Keratinocyte (primary cell): ENCODE results near the gene ANTKMT. TPM values are rescaled to one million over a fixed set of nuclear protein-coding genes. Genes with fewer than 3 reads are reported as not detected.

ENCODE experiments used
- DNase-seq: peaks from one replicate; pipeline ENCODE4 v3.0.0-alpha.2; 2011; ENCODE audit warnings: low read depth, missing footprints, low spot score
- FAIRE-seq: peaks from 2 replicates; lab custom pipeline; 2011; peaks lifted over from hg19 to GRCh38; lab: Jason Lieb, UNC
- H2AFZ ChIP-seq: 2 replicates; pipeline ENCODE4 v1.6.0; 2012; ENCODE audit warnings: low read length, control low read depth, inconsistent platforms; ENCODE audit not compliant: control insufficient read depth
- H3K27ac ChIP-seq: 2 replicates; pipeline ENCODE4 v1.5.1; 2011; ENCODE audit warnings: low read length; ENCODE audit not compliant: control insufficient read depth, insufficient read depth
- H3K27me3 ChIP-seq: 3 replicates; pipeline ENCODE4 v1.6.0; 2011; ENCODE audit warnings: low read length; ENCODE audit not compliant: control insufficient read depth, insufficient read depth; ENCODE audit errors: extremely low read depth
- H3K36me3 ChIP-seq, 2 experiments: 2 replicates in 1 of 2; 3 replicates in 1 of 2; pipeline ENCODE4 v1.5.1; 2011; ENCODE audit warnings: low read length in 2 of 2, mild to moderate bottlenecking in 1 of 2; ENCODE audit not compliant: control insufficient read depth in 2 of 2, insufficient read depth in 2 of 2; ENCODE audit errors: extremely low read depth in 1 of 2
- H3K4me1 ChIP-seq: 3 replicates; pipeline ENCODE4 v1.5.1; 2011; ENCODE audit warnings: low read length; ENCODE audit not compliant: control insufficient read depth, insufficient read depth; ENCODE audit errors: extremely low read depth
- H3K4me2 ChIP-seq: 3 replicates; pipeline ENCODE4 v1.6.0; 2011; ENCODE audit warnings: low read depth, low read length; ENCODE audit not compliant: control insufficient read depth, insufficient read depth; ENCODE audit errors: extremely low read depth
- H3K4me3 ChIP-seq, 3 experiments: fragments of 200-600 bp in 1 of 3; sonication (generic) in 1 of 3; 2 replicates in 2 of 3; 3 replicates in 1 of 3; pipeline ENCODE4 v1.5.1; 2011 to 2016; ENCODE audit warnings: low read length in 3 of 3, mild to moderate bottlenecking in 3 of 3, control low read depth in 2 of 3, inconsistent platforms in 1 of 3, low read depth in 1 of 3, mixed read lengths in 1 of 3, mixed run types in 1 of 3, moderate library complexity in 1 of 3; ENCODE audit not compliant: control insufficient read depth in 2 of 3, insufficient read depth in 2 of 3; ENCODE audit errors: extremely low read depth in 1 of 3
- H3K79me2 ChIP-seq: 2 replicates; pipeline ENCODE4 v1.6.0; 2012; ENCODE audit warnings: low read length; ENCODE audit not compliant: control insufficient read depth, insufficient read depth
- H3K9ac ChIP-seq: 3 replicates; pipeline ENCODE4 v1.6.0; 2011; ENCODE audit warnings: low read length; ENCODE audit not compliant: control insufficient read depth, insufficient read depth; ENCODE audit errors: extremely low read depth
- H3K9me1 ChIP-seq: 3 replicates; pipeline ENCODE4 v1.6.0; 2011; ENCODE audit warnings: low read length; ENCODE audit not compliant: control insufficient read depth, insufficient read depth; ENCODE audit errors: extremely low read depth
- H3K9me3 ChIP-seq: 2 replicates; pipeline ENCODE4 v1.5.1; 2012; ENCODE audit warnings: low read depth, low read length; ENCODE audit not compliant: control insufficient read depth
- H4K20me1 ChIP-seq: 3 replicates; pipeline ENCODE4 v1.6.0; 2011; ENCODE audit warnings: low read length; ENCODE audit not compliant: control insufficient read depth, insufficient read depth; ENCODE audit errors: extremely low read depth
- CTCF ChIP-seq, 3 experiments: IDR thresholded peaks in 1 of 3; conservative IDR thresholded peaks in 1 of 3; optimal IDR thresholded peaks in 1 of 3; 2 replicates in 2 of 3; 3 replicates in 1 of 3; pipeline versions ENCODE3 to v1.5.1; 2011; ENCODE audit warnings: low read length in 3 of 3, mild to moderate bottlenecking in 3 of 3, moderate library complexity in 2 of 3, control low read depth in 1 of 3, inconsistent platforms in 1 of 3; ENCODE audit not compliant: insufficient read depth in 2 of 3; ENCODE audit errors: extremely low read depth in 1 of 3
- EZH2 ChIP-seq: IDR thresholded peaks from one replicate; pipeline ENCODE4 v1.6.1; 2012; ENCODE audit warnings: inconsistent platforms, mild to moderate bottlenecking, low read length, moderate library complexity
- dilution Hi-C: fragments of 300-500 bp; cut with MboI; formaldehyde crosslinking; loops from one replicate; pipeline ENCODE4 v1.7.0; 2020; ENCODE audit warnings: low sequenced_read_pairs; ENCODE audit not compliant: extremely low pct_ligation_motif_present
- polyA plus RNA-seq, 5 experiments: library from polyadenylated mRNA; depleted of rRNA in 3 of 5; stranded (reverse) in 3 of 5; stranded (forward) in 1 of 5; unstranded in 1 of 5; fragments of >200 nt; gene quantifications; 1 replicate in 1 of 5; 2 replicates in 3 of 5; 3 replicates in 1 of 5; pipeline versions ENCODE4 v1.2.1 to v1.2.3, GENCODE V29; 2011 to 2012; ENCODE audit warnings: missing spikeins in 2 of 5, low read depth in 1 of 5, low replicate concordance in 1 of 5

Gene ANTKMT
- polyA plus RNA-seq, 1 donor (not counting 4 experiments of a cell fraction or from before 2014, with no cell fraction given): 5.6 TPM

- dilution Hi-C loops: no loop called here
- peaks cover under 1% of the 10 kb centered on the region for H3K27me3 ChIP-seq
Observed at GRCh38 chr16:746637-747036, 25.7 kb downstream of the ANTKMT start.

GRCh38 chr16:747978-748746 is 27.2 kb downstream of the ANTKMT start:
- no peak overlapping the region for H3K4me3 ChIP-seq
- no peaks in the 10 kb centered on the region for H3K4me1 ChIP-seq
- no peaks in the 10 kb centered on the region for H3K9me3 ChIP-seq
- TF ChIP-seq CTCF (optimal IDR thresholded peaks at IDR 0.05 in 1 of 3, IDR thresholded peaks at IDR 0.05 in 1 of 3, conservative IDR thresholded peaks at IDR 0.05 in 1 of 3; ENCODE audit: extremely low read depth in 1 of 3, insufficient read depth in 2 of 3, low read length in 3 of 3) (no peak), EZH2 (no peak)
- no peaks in the 10 kb centered on the region for H4K20me1 ChIP-seq
- no peak overlapping the region for H2AFZ ChIP-seq
- no peaks in the 10 kb centered on the region for H3K36me3 ChIP-seq
- no peak overlapping the region for H3K4me2 ChIP-seq
- no peak overlapping the region for H3K27ac ChIP-seq
- no peak overlapping the region for H3K9ac ChIP-seq
- H3K27me3 ChIP-seq: peaks cover 9% of the 10 kb centered on the region
- H3K9me1 ChIP-seq: no peaks in the 10 kb centered on the region
- no peak for DNase-seq
- dilution Hi-C loops: no loop called here
- no peaks in the 10 kb centered on the region for H3K79me2 ChIP-seq
- no peak for FAIRE-seq

More at GRCh38 chr16:746637-747036, 25.7 kb downstream of the ANTKMT start:
- no peaks in the 10 kb centered on the region for H3K4me1 ChIP-seq
- DNase-seq (no peak), FAIRE-seq (no peak)
- no peak overlapping the region for H3K4me2 ChIP-seq
- H4K20me1 ChIP-seq: no peaks in the 10 kb centered on the region
- no peak overlapping the region for H2AFZ ChIP-seq
- H3K27ac ChIP-seq: no peak overlapping the region
- no peaks in the 10 kb centered on the region for H3K9me3 ChIP-seq
- no peaks in the 10 kb centered on the region for H3K9me1 ChIP-seq
- TF ChIP-seq EZH2 (no peak), CTCF (optimal IDR thresholded peaks at IDR 0.05 in 1 of 3, IDR thresholded peaks at IDR 0.05 in 1 of 3, conservative IDR thresholded peaks at IDR 0.05 in 1 of 3; ENCODE audit: extremely low read depth in 1 of 3, insufficient read depth in 2 of 3, low read length in 3 of 3) (no peak)
- no peak overlapping the region for H3K9ac ChIP-seq
- no peaks in the 10 kb centered on the region for H3K36me3 ChIP-seq
- no peak overlapping the region for H3K4me3 ChIP-seq
- no peaks in the 10 kb centered on the region for H3K79me2 ChIP-seq
